SJCRH30 (cell line): Measurements from ENCODE around the gene NDFIP1. TPM values are rescaled to one million over a fixed set of nuclear protein-coding genes. Genes with fewer than 3 reads are reported as not detected.
"Not testable (repeated sequence)": the region's sequence is repeated elsewhere in the genome, so short reads cannot be mapped to it uniquely, and the experiment has no call there.

Source experiments
- DNase-seq, 2 experiments: peaks; one replicate each; pipeline ENCODE4 v3.0.0-alpha.2; 2015 to 2020
- H3K27ac ChIP-seq: fragments of 250-450 bp; sonication (Bioruptor Pico); 2 replicates; pipeline ENCODE4 v1.5.1; 2020; ENCODE audit warnings: mild to moderate bottlenecking, moderate library complexity
- H3K27me3 ChIP-seq: fragments of 250-450 bp; sonication (Bioruptor Pico); 2 replicates; pipeline ENCODE4 v1.5.1; 2020; ENCODE audit warnings: mild to moderate bottlenecking, moderate library complexity
- H3K36me3 ChIP-seq: fragments of 250-450 bp; sonication (Bioruptor Pico); 2 replicates; pipeline ENCODE4 v1.5.1; 2020; ENCODE audit warnings: mild to moderate bottlenecking, moderate library complexity
- H3K4me1 ChIP-seq: fragments of 250-450 bp; sonication (Bioruptor Pico); 2 replicates; pipeline ENCODE4 v1.5.1; 2020; ENCODE audit warnings: mild to moderate bottlenecking, moderate library complexity
- H3K4me3 ChIP-seq: fragments of 250-450 bp; sonication (Bioruptor Pico); 2 replicates; pipeline ENCODE4 v1.5.1; 2020; ENCODE audit warnings: mild to moderate bottlenecking, moderate library complexity
- H3K9me3 ChIP-seq: fragments of 250-450 bp; sonication (Bioruptor Pico); replicated peaks from 2 replicates; pipeline ENCODE4 v1.5.1; 2020; ENCODE audit warnings: mild to moderate bottlenecking, moderate library complexity
- total RNA-seq: library from RNA; depleted of rRNA; stranded (reverse); fragments of >200 nt; shearing (Covaris generic); gene quantifications from 2 replicates; pipeline ENCODE4 v1.2.3, GENCODE V29; 2014

NDFIP1 gene
- total RNA-seq, 1 experiment from 2014 or later, result 22.2 TPM

- DNase-seq, result no peak
- no peaks in the 10 kb centered on the region for H3K27me3 ChIP-seq
- no peak overlapping the region for H3K4me3 ChIP-seq
- no peaks in the 10 kb centered on the region for H3K36me3 ChIP-seq
- H3K9me3 ChIP-seq, result no peaks in the 10 kb centered on the region
- no peak overlapping the region for H3K27ac ChIP-seq
- H3K4me1 ChIP-seq, result peaks cover 16% of the 10 kb centered on the region
These were observed 67.0 kb downstream of the NDFIP1 start for GRCh38 chr5:142175461-142176142.

DNA sequence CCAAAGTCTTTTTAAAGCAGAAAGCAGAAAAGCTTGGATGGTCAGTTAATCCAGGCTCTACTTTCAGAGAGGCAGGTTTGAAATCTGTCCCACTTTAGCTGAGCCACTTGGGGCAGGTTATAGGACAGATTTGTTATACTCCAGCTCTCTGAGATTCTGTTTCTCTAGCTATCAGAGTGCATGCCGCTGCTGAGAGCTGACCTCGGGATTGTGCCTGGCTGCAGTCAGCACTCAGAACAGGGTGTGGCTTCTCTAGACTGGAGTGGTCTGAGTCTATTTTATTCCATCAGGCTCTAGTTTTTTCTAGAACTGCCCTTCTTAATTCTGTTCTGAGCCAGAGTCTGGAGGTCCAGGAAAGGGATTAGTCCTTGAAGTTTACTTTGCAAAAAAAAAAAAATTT is 67.7 kb downstream of the NDFIP1 start:
- Histone ChIP-seq H3K27me3 (no peaks in the 10 kb centered on the region), H3K27ac (no peak overlapping the region), H3K36me3 (no peaks in the 10 kb centered on the region), H3K4me3 (no peak overlapping the region), H3K9me3 (no peaks in the 10 kb centered on the region), H3K4me1 (peaks cover 16% of the 10 kb centered on the region)
- peak in 1 of 2 experiments; percentile 18 for DNase-seq

- Histone ChIP-seq H3K4me1 (peaks cover 16% of the 10 kb centered on the region), H3K36me3 (no peaks in the 10 kb centered on the region), H3K27me3 (no peaks in the 10 kb centered on the region), H3K27ac (no peak overlapping the region), H3K4me3 (no peak overlapping the region), H3K9me3 (no peaks in the 10 kb centered on the region)
- no peak for DNase-seq
These were observed 70.1 kb downstream of the NDFIP1 start for GRCh38 chr5:142178651-142179050.

GRCh38 chr5:142179776-142180387 is 71.3 kb downstream of the NDFIP1 start:
- H3K4me3 ChIP-seq, result no peak overlapping the region
- H3K27ac ChIP-seq, result no peak overlapping the region
- H3K27me3 ChIP-seq, result no peaks in the 10 kb centered on the region
- H3K36me3 ChIP-seq, result no peaks in the 10 kb centered on the region
- peaks cover 12% of the 10 kb centered on the region for H3K4me1 ChIP-seq
- DNase-seq, result peak; percentile 30 to 54
- no peaks in the 10 kb centered on the region for H3K9me3 ChIP-seq

DNA sequence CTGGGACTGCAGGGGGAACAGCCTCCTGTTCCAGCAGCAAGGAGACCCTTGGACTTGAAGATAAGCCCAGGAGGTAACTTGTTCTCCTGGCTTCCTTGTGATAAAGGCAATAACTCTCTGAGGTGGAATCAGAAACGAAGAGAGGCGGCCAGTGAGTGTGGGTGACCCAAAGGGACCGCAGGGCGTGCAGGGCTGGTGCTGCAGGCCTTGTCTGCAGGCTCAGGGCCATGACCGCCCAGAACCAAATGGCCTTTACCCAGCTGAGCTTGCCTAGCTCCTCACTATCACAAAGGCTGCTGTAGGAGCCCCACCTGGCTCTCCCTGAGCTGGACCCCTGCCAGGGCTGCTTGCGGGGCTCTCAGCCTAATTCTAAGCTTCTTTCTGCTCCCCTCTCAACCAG is 72.5 kb downstream of the NDFIP1 start:
- H3K27ac ChIP-seq, result no peak overlapping the region
- no peak for DNase-seq
- H3K4me1 ChIP-seq, result peaks cover 5% of the 10 kb centered on the region; the same call in 1 of the 2 replicates
- no peak overlapping the region for H3K4me3 ChIP-seq
- H3K36me3 ChIP-seq, result no peaks in the 10 kb centered on the region
- no peaks in the 10 kb centered on the region for H3K9me3 ChIP-seq
- peaks cover 4% of the 10 kb centered on the region; the same call in 1 of the 2 replicates for H3K27me3 ChIP-seq

- DNase-seq, result no peak
- no peaks in the 10 kb centered on the region for H3K36me3 ChIP-seq
- H3K27me3 ChIP-seq, result peaks cover 8% of the 10 kb centered on the region; the same call in 1 of the 2 replicates
- peaks cover 5% of the 10 kb centered on the region; the same call in 1 of the 2 replicates for H3K4me1 ChIP-seq
- H3K4me3 ChIP-seq, result no peak overlapping the region
- H3K9me3 ChIP-seq, result no peaks in the 10 kb centered on the region
- H3K27ac ChIP-seq, result no peak overlapping the region
These were observed 73.1 kb downstream of the NDFIP1 start for GRCh38 chr5:142181547-142182163.

DNA sequence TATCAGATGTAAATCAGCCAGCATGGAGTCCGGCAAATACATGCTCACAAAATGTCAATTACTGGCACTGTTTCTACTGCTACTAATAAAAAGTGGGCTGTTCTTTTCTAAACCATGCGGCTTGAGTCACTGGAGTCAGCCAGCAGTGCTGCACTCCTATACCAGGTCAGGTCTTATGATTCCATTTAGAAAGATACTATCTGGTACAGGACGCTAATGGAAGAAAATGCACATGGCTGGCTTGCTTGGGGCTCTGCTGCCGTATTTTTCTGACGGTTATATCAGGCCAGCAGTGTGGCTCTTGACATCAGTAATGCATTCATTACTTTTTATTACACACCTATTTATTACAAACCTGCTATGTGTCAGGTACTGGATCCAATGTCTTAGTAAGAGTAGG is 74.3 kb downstream of the NDFIP1 start:
- no peaks in the 10 kb centered on the region for H3K9me3 ChIP-seq
- H3K4me1 ChIP-seq, result peaks cover 5% of the 10 kb centered on the region; the same call in 1 of the 2 replicates
- no peak overlapping the region for H3K27ac ChIP-seq

DNA sequence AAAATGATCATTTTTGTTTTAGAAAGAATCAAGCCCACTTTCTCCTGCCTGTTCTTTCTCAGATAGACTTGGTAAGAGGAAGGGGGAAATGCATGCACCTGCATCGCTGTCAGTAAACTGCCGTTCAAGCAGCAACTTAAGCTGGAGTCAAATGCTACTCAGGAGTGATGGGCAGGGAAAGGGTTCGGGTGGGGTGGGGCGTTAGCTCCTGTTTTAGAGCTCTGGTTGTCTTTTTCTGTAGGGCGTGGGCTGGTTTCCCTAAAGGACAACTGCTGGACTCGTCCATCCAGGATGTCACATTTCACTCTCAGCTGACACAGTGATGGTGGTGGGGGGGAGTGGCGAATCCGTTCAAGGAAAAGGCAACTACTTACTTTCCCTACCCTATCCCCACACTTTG is 75.0 kb downstream of the NDFIP1 start:
- H3K4me1 ChIP-seq, result peaks cover 5% of the 10 kb centered on the region; the same call in 1 of the 2 replicates
- DNase-seq, result no peak
- H3K36me3 ChIP-seq, result no peaks in the 10 kb centered on the region
- peaks cover 8% of the 10 kb centered on the region; the same call in 1 of the 2 replicates for H3K27me3 ChIP-seq
- no peak overlapping the region for H3K27ac ChIP-seq
- no peak overlapping the region for H3K4me3 ChIP-seq
- no peaks in the 10 kb centered on the region for H3K9me3 ChIP-seq

More for the DNA sequence above, 74.3 kb downstream of the NDFIP1 start:
- Histone ChIP-seq H3K36me3 (no peaks in the 10 kb centered on the region), H3K27me3 (peaks cover 8% of the 10 kb centered on the region; the same call in 1 of the 2 replicates), H3K4me3 (no peak overlapping the region)
- no peak for DNase-seq

DNA sequence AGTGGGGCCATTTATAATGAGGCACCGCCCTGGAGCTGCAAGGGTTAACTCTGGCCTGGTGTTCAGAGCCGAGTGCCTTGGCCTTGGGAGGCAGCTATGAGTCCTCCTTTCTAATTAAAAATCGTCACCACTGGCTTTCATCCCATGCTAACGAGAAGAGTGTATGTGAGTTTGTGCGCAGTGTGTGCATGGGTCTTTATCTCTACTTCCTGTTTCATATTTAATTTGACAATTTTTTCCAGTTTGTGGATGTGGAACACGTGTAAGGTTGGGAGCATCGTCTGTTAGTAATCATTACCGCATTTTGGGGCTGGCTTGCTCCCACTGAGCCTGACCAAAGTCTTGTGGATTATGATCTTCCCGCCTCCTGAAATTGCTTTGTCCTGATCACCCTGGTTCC is 76.4 kb downstream of the NDFIP1 start:
- H3K27me3 ChIP-seq, result peaks cover 8% of the 10 kb centered on the region; the same call in 1 of the 2 replicates
- H3K27ac ChIP-seq, result no peak overlapping the region
- H3K4me3 ChIP-seq, result no peak overlapping the region
- H3K4me1 ChIP-seq, result peaks cover 2% of the 10 kb centered on the region; the same call in 1 of the 2 replicates
- no peaks in the 10 kb centered on the region for H3K9me3 ChIP-seq
- no peak for DNase-seq
- no peaks in the 10 kb centered on the region for H3K36me3 ChIP-seq

DNA sequence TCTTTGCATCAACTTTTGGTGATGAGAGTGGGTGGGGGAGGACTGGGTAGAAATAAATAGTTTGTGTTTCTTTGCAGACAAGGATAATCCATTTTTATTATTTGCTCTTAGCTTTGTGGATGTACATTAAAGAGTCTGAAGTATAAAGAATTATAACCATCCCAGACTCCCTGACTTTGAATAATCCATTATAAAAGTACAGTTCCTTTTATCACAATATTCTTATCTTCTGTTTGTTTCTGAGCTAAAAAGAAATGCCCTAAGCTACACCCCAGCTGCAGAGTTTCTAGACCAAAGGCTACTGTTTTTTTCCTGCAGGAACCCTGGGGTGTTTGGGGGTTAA is 77.9 kb downstream of the NDFIP1 start:
- Histone ChIP-seq H3K9me3 (no peaks in the 10 kb centered on the region), H3K27me3 (peaks cover 8% of the 10 kb centered on the region; the same call in 1 of the 2 replicates), H3K27ac (no peak overlapping the region), H3K36me3 (no peaks in the 10 kb centered on the region), H3K4me1 (no peaks in the 10 kb centered on the region), H3K4me3 (no peak overlapping the region)
- DNase-seq, result no peak

- H3K27me3 ChIP-seq, result peaks cover 8% of the 10 kb centered on the region; the same call in 1 of the 2 replicates
- H3K4me1 ChIP-seq, result no peaks in the 10 kb centered on the region
- H3K9me3 ChIP-seq, result no peaks in the 10 kb centered on the region
- no peak overlapping the region for H3K27ac ChIP-seq
- H3K36me3 ChIP-seq, result no peaks in the 10 kb centered on the region
- no peak for DNase-seq
- no peak overlapping the region for H3K4me3 ChIP-seq
These were observed 78.4 kb downstream of the NDFIP1 start for GRCh38 chr5:142186857-142187594.

- not testable (repeated sequence) for H3K36me3 ChIP-seq, H3K4me3 ChIP-seq, DNase-seq, H3K27ac ChIP-seq, H3K27me3 ChIP-seq, H3K4me1 ChIP-seq, H3K9me3 ChIP-seq
These were observed 80.1 kb downstream of the NDFIP1 start for GRCh38 chr5:142188691-142189090.

DNA sequence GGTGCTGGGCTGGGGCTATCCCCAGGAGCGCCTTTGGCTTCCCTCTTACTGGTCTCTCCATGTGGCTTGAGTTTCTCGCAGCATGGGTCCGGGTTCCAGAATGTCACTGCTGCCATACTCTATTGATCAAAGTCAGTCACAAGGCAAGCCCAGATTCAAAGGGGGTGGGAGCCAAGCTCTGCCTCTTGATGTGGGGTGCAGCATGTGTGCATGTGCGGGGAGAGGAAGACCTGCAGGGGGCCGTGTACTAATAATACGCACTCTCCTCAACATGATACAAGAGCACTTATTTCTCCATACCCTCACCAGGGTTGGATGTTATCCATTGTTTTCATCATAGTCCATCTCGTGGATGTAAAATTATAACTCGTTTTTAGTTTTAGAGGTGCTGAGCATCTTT is 81.2 kb downstream of the NDFIP1 start:
- DNase-seq, result no peak
- no peaks in the 10 kb centered on the region for H3K4me1 ChIP-seq
- H3K27ac ChIP-seq, result no peak overlapping the region
- H3K9me3 ChIP-seq, result no peaks in the 10 kb centered on the region
- H3K36me3 ChIP-seq, result no peaks in the 10 kb centered on the region
- peaks cover 8% of the 10 kb centered on the region; the same call in 1 of the 2 replicates for H3K27me3 ChIP-seq
- no peak overlapping the region for H3K4me3 ChIP-seq

DNA sequence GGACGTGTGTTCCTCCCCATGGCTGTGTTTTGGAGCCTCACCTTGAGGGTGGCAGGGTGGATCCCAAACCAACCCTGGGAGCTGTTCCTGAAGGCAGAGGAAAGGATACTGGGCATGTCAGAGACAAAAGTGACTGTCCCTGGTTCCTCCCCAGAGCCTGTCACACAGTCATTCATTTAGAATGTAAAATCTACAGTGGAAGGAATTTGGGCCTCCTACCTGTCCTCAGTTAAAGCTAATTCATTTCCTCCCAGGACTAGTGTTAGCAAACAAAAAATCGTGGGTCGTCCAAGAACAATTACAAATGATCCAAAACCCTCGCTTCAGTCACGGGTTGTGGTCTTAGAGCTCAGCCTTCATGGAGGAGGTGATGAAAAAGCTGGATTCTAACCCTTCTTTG is 83.2 kb downstream of the NDFIP1 start:
- no peak overlapping the region for H3K27ac ChIP-seq
- no peaks in the 10 kb centered on the region for H3K9me3 ChIP-seq
- no peaks in the 10 kb centered on the region for H3K4me1 ChIP-seq
- H3K27me3 ChIP-seq, result no peaks in the 10 kb centered on the region
- DNase-seq, result no peak
- H3K4me3 ChIP-seq, result no peak overlapping the region
- no peaks in the 10 kb centered on the region for H3K36me3 ChIP-seq
